ENCODE results near the gene IFNLR1.

Gene IFNLR1

GRCh38 chr1:24186993-24187790 lies at the start of gene IFNLR1:
TSS of gene IFNLR1 (minus strand) at chr1:24187289. CDS start at chr1:24187248, 41 bp downstream.
- peak; percentile 59 for TF ChIP-seq YY1 (IDR thresholded peaks at IDR 0.05; ENCODE audit: low read depth)
- no peak for TF ChIP-seq TEAD4 (IDR thresholded peaks at IDR 0.05)
- peak; percentile 38; the same call in 1 of the 2 replicates for TF ChIP-seq MAX (IDR thresholded peaks at IDR 0.05)
- TF ChIP-seq TCF12 (IDR thresholded peaks at IDR 0.05; ENCODE audit: low read depth): no peak
- peak; percentile 74 for TF ChIP-seq USF1 (IDR thresholded peaks at IDR 0.05)
- no peak for TF ChIP-seq CREB1 (IDR thresholded peaks at IDR 0.05; ENCODE audit: low read depth)
- TF ChIP-seq NFIC (IDR thresholded peaks at IDR 0.05): no peak
- no peak for TF ChIP-seq FOXM1 (IDR thresholded peaks at IDR 0.05; ENCODE audit: borderline replicate concordance, low read depth)
- no peak for TF ChIP-seq EGR1 (IDR thresholded peaks at IDR 0.05)
- 0 out of 2 replicates have a peak, but pooled peaks have one; percentile 21 for TF ChIP-seq TAF1 (IDR thresholded peaks at IDR 0.05; ENCODE audit: low read depth)
- no peak for TF ChIP-seq RAD21 (IDR thresholded peaks at IDR 0.05; ENCODE audit: low read depth)
- no peak for TF ChIP-seq CEBPB (IDR thresholded peaks at IDR 0.05)
- TF ChIP-seq REST (IDR thresholded peaks at IDR 0.05; ENCODE audit: low read depth): no peak
- no peak for TF ChIP-seq EP300 (IDR thresholded peaks at IDR 0.05; ENCODE audit: borderline replicate concordance)
- TF ChIP-seq ZBTB7A (IDR thresholded peaks at IDR 0.05; ENCODE audit: low read depth): peak; percentile 69

DNA sequence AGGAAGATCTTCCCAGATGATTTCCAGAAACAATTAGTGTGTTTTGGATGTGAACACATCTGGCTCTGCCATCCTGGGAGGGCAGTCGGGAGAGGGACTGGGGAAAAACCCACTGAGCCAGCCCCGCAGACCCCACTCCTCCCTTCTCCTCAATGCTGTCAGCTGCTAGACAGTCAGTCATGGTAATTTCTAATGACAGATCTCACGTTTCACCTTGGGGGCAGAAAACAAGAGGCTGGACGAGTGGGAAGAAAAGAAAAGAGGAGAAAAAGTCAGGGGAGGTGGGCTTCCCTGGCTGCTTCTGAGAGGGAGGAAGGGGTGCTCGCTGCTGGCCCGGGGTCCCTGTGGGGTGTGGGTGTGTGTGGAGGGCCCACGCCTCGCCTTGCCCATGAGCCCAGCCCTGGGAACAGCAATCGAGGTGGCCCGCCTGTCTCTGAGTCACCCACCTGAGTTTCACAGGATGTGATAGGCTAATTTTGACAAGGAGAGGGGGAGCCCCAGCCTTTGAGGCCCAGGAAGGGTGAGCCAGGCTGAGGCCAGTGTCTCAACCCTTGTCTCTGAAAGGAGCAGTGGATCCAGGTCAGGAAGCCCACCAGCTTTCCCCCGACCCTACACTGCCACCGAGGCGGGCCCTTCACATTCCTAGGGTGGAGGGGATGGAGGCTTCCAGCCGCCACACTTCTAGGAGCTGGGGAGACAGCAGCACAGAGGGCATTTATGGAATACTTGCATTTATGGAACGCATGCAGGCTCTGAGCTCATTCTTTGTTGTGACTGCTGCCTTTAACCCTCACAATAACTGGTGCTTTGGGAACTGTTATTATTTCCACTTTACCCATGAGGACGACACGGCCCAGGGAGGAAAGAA lies 49.1 kb upstream of the IFNLR1 start:
- TF ChIP-seq YY1 (IDR thresholded peaks at IDR 0.05; ENCODE audit: low read depth) (no peak), RAD21 (IDR thresholded peaks at IDR 0.05; ENCODE audit: low read depth) (no peak), USF1 (IDR thresholded peaks at IDR 0.05) (no peak), ZBTB7A (IDR thresholded peaks at IDR 0.05; ENCODE audit: low read depth) (no peak), EP300 (IDR thresholded peaks at IDR 0.05; ENCODE audit: borderline replicate concordance) (no peak), MAX (IDR thresholded peaks at IDR 0.05) (no peak), NFIC (IDR thresholded peaks at IDR 0.05) (no peak), EGR1 (IDR thresholded peaks at IDR 0.05) (no peak), CREB1 (IDR thresholded peaks at IDR 0.05; ENCODE audit: low read depth) (no peak), TCF12 (IDR thresholded peaks at IDR 0.05; ENCODE audit: low read depth) (no peak), TEAD4 (IDR thresholded peaks at IDR 0.05) (no peak), TAF1 (IDR thresholded peaks at IDR 0.05; ENCODE audit: low read depth) (no peak), FOXM1 (IDR thresholded peaks at IDR 0.05; ENCODE audit: borderline replicate concordance, low read depth) (no peak), CEBPB (IDR thresholded peaks at IDR 0.05) (no peak), REST (IDR thresholded peaks at IDR 0.05; ENCODE audit: low read depth) (no peak)

DNA sequence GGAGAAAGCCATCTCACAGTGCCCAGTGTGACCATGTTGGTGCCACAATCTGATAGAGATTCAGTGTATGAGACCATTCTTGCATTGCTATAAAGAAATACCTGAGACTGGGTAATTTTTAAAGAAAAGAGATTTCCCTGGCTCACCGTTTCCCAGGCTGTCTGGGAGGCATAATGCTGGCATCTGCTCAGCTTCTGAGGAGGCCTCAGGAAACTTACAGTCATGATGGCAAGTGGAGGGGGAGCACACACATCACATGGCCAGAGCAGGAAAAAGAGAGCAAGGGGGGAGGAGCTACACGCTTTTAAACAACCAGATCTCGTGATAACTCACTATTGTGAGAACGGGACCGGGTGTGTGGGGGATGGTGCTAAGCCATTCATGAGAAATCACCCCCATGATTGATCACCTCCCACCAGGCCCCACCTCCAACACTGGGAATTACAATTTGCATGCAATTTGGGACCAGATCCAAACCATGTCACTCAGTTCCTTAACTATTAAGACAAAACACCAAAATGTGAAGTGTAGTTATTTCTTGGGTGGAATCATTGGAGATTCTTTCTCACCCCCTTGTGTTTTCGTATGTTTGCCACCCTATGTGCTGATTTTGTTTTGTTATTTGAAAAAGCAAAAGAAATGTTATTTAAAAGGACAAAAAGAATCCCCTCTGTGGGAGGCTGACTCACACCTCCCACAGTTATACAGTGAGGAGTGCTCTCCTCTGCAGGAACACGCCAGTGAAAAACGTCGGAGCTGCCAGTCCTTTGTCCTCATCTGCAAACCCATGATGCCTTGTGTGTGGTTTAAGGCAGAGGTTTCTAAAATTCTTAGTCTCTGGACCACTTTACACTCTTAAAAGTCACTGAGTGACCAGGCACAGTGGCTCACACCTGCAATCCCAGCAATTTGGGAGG lies 46.9 kb upstream of the IFNLR1 start:
- TF ChIP-seq EP300 (IDR thresholded peaks at IDR 0.05; ENCODE audit: borderline replicate concordance): no peak
- no peak for TF ChIP-seq TAF1 (IDR thresholded peaks at IDR 0.05; ENCODE audit: low read depth)
- no peak for TF ChIP-seq REST (IDR thresholded peaks at IDR 0.05; ENCODE audit: low read depth)
- TF ChIP-seq CEBPB (IDR thresholded peaks at IDR 0.05): no peak
- 0 out of 2 replicates have a peak, but pooled peaks have one; percentile 15 for TF ChIP-seq USF1 (IDR thresholded peaks at IDR 0.05)
